HG03558 (cell line): ENCODE results near the gene CRB3.

Experiments used
- ATAC-seq: cut with Tn5 transposase; IDR thresholded peaks from one replicate; pipeline ENCODE4 v1.9.1; 2021; ENCODE audit warnings: moderate number of reproducible peaks; ENCODE audit not compliant: unreplicated experiment; ENCODE audit errors: extremely low read depth

CRB3 gene

DNA sequence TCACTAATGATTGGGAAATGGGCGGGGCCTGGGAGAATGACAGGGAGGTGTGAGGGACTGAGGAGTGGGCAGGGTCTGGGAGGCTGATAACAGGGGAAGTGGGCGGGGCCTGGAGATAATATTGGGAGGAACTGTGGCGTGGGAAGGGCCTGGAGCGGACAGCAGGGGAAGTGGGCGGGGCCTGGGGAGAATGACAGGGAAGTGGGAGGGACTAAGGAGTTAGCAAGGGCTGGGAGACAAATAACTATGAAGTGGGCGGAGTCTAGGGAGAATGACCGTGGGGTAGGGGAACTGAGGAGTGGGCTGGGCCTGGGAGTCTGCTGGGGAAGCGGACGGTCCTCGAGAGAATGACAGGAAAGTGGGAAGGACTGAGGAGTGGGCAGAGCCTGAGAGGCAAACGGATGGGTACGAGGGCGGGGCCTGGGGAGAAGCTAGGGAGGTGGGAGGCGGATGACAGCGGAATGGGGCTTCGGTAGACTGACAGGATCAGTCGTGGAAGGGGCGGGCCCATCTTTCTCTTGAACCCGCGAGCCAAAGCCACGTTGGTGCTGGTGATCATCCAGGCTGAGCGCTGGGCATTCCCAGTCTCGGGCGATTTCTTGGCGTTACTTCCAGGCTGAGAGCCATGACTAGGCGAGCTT, 52.1 kb downstream of the CRB3 start:
- ATAC-seq = no peak
